ENCODE data around the gene TRDMT1.

TRDMT1 gene

DNA sequence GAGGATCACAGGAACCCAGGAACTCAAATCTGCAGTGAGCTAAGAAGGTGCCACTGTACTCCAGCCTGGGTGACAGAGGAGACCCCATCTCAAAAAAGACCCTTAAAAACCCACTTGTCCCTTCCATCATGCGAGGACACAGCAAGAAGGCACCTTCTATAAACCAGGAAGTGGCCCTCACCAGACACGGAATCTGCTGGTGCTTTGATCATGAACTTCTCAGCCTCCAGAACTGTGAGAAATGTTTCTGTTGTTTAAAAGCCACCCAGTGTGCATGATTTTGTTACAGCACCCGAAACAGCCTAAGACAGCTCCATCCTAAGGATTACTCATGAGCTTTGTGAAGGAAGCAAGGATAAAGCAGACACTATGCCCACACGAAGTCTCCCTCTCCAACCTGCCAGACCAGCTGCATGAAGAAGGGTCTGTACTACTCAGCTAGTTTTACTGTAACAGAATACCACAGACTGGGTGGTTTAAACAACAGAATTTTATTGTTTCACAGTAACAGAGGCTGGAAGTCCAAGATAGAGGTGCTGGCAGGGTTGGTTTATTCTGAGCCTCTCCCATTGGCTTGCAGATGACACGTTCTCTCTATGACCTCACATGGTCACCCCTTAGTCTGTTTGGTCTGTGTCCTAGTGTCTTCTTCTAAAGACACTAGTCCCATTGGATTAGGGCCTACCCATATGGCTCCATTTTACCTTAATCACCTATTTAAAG is 40.3 kb upstream of the TRDMT1 start:
- no peak overlapping the region for H3K4me3 ChIP-seq (ENCODE audit: low read length)
- TF ChIP-seq, protein P1, sequence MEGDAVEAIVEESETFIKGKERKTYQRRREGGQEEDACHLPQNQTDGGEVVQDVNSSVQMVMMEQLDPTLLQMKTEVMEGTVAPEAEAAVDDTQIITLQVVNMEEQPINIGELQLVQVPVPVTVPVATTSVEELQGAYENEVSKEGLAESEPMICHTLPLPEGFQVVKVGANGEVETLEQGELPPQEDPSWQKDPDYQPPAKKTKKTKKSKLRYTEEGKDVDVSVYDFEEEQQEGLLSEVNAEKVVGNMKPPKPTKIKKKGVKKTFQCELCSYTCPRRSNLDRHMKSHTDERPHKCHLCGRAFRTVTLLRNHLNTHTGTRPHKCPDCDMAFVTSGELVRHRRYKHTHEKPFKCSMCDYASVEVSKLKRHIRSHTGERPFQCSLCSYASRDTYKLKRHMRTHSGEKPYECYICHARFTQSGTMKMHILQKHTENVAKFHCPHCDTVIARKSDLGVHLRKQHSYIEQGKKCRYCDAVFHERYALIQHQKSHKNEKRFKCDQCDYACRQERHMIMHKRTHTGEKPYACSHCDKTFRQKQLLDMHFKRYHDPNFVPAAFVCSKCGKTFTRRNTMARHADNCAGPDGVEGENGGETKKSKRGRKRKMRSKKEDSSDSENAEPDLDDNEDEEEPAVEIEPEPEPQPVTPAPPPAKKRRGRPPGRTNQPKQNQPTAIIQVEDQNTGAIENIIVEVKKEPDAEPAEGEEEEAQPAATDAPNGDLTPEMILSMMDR (IDR thresholded peaks at IDR 0.05; ENCODE audit: insufficient read depth, low read depth, low read length, missing control alignments), result no peak
- DNase-seq (ENCODE audit: low read depth), result no peak

DNA sequence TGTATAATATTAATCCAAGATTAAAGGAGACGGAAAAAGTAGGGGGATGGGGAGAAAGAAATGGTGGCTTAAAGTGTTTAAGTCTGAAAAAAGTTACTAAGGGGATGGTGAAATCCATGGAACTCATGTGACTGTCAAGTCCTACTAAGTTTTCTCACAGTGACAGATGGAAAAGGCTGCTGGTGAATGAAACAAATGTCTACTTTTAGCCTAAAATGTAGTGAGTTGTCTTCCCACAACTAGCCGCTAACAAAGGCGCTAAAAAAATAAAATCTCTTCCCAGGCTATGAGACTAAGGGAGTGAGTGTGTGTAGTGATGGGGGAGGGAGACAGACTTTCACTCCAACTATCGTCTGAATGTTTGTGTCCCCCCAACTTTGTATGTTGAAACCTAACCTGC is 39.1 kb upstream of the TRDMT1 start:
- H3K4me3 ChIP-seq (ENCODE audit: low read length), result no peak overlapping the region
- no peak for DNase-seq (ENCODE audit: low read depth)

DNA sequence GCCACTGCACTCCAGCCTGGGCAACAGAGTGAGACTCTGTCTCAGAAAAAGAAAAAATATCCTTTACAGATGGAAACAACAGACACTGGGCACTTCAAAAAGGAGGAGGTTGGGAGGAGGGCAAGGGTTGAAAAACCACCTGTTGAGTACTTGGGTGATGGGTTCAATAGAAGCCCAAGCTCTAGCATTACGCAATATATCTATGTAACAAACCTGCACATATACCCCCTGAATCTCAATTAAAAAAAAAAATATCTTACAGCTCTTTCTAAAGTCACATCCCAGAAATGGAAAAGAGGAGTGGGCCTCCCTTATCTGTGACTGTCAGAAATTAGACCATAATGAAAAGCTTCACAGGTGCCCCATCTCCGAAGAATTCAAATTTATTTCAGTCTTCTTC is 38.6 kb upstream of the TRDMT1 start:
- H3K4me3 ChIP-seq (ENCODE audit: low read length), result no peak overlapping the region
- TF ChIP-seq, protein P1 (IDR thresholded peaks at IDR 0.05; ENCODE audit: insufficient read depth, low read depth, low read length, missing control alignments), result no peak
- DNase-seq (ENCODE audit: low read depth), result no peak

More for the DNA sequence above, 39.1 kb upstream of the TRDMT1 start:
- TF ChIP-seq, protein P1 (IDR thresholded peaks at IDR 0.05; ENCODE audit: insufficient read depth, low read depth, low read length, missing control alignments), result no peak

DNA sequence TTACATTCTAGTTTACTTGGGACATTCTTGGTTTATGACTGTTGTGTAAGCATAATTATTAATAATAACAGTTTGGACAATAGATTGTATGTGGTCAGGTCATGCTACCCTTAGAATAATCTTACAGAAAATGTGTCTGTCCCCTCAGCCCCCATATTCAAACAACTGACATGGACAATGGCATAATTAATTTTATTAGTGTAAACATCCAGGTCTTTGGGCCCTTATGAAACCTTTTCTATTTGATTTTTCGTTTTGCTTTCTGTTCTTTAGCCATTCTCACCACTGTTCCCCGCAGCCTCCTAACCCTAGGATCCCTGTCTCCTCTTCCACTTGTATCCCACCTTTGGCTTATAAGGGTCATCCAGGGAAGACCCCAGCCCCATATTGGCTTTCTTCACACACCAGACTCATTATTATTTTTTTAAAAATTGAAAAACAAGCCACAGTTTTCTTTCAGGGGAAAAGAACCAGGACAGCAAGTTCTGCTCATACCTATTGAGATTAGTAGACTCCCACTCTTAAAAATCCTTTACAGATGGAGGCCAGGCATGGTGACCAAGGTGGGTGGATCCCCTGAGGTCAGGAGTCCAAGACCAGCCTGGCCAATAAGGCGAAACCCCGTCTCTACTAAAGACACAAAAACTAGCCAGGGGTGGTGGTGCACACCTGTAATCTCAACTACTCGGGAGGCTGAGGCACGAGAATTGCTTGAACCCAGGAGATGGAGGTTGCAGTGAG is 38.0 kb upstream of the TRDMT1 start:
- TF ChIP-seq, protein P1 (IDR thresholded peaks at IDR 0.05; ENCODE audit: insufficient read depth, low read depth, low read length, missing control alignments), result no peak
- DNase-seq (ENCODE audit: low read depth), result no peak

DNA sequence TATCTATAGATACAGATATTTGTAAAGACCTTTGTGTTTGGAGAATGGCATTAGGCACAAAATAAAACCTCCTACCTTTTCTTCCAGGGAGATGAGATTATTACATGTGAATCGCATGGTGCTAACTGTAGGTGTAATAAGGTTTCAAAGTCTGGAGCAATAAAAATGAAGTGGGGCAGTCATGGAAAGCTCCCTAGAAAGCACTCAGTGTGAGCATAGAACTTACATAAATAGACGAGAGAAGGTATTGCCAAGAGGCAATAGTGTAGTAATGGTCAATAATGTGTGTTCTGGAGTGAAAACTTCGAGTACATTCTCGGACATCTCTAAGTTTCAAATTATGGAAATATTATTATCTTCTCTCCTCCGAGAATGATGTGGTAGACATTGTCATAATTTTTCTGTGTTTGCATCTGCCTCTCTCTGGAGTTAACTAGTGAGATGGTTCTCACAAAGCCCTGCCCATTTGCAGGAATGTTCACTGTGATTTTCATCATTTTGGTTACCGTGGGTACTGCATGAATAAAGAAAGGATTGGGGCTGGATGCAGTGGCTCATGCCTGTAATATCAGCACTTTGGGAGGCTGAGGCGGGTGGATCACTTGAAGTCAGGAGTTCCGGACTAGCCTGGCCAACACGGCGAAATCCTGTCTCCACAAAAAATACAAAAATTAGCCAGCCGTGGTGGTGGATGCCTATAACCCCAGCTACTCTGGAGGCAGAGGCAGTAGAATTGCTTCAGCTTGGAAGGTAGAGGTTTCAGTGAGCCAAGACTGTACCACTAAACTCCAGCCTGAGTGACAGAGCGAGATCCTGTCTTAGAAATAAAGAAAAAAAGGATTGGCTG is 37.2 kb upstream of the TRDMT1 start:
- TF ChIP-seq, protein P1 (IDR thresholded peaks at IDR 0.05; ENCODE audit: insufficient read depth, low read depth, low read length, missing control alignments), result no peak
- DNase-seq (ENCODE audit: low read depth), result no peak
- no peak overlapping the region for H3K4me3 ChIP-seq (ENCODE audit: low read length)

More for the DNA sequence above, 38.0 kb upstream of the TRDMT1 start:
- no peak overlapping the region for H3K4me3 ChIP-seq (ENCODE audit: low read length)

DNA sequence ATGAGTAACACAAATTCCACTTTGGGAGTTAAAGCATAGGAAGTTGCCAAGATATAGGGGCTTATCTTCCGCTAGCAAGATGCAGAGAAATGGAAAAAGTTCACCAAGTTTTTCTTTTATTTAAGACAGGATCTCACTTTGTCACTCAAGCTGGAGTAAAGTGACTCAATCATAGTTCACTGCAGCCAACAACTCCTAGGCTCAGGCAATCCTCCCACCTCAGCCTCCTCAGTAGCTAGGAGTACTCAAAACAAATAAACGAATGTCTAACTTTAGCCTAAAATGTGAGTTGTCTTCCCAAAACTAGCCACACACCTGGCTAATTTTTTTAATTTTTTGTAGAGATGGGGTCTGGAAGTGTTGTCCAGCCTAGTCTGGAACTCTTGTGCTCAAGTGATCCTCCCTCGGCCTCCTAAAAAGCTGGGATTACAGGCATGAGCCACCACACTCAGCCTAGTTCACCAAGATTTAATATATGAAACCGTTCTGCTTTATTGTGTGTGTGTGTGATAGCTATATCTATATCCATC is 36.5 kb upstream of the TRDMT1 start:
- no peak overlapping the region for H3K4me3 ChIP-seq (ENCODE audit: low read length)
- DNase-seq (ENCODE audit: low read depth), result no peak
- TF ChIP-seq, protein P1 (IDR thresholded peaks at IDR 0.05; ENCODE audit: insufficient read depth, low read depth, low read length, missing control alignments), result no peak
